HepG2 (cell line): ENCODE measurements around the gene NHERF2. TPM values are rescaled to one million over a fixed set of nuclear protein-coding genes. Genes with fewer than 3 reads are reported as not detected.

Source experiments
- GABPA ChIP-seq, 2 experiments: IDR thresholded peaks; 2 replicates each; pipeline ENCODE4 v1.6.1; 2011 to 2016; ENCODE audit warnings: low read depth in 2 of 2, low read length in 1 of 2, missing biosample characterization in 1 of 2, missing genetic modification characterization in 1 of 2
- KDM5A ChIP-seq: fragments of 200-600 bp; sonication (generic); IDR thresholded peaks from 2 replicates; pipeline ENCODE4 v1.7.0; 2018; ENCODE audit warnings: antibody characterized with exemption, mild to moderate bottlenecking, low read length, borderline replicate concordance
- KLF6 ChIP-seq: IDR thresholded peaks from 2 replicates; pipeline ENCODE4 v1.8.0; 2016; ENCODE audit warnings: missing biosample characterization, missing genetic modification reagents
- MEF2D ChIP-seq: sonication (generic); formaldehyde crosslinking; IDR thresholded peaks from 2 replicates; pipeline ENCODE4 v1.5.1; 2020; ENCODE audit warnings: mild to moderate bottlenecking, missing genetic modification reagents
- NFRKB ChIP-seq: fragments of 450-650 bp; IDR thresholded peaks from 2 replicates; pipeline ENCODE4 v1.6.1; 2017
- PITX1 ChIP-seq: sonication (generic); formaldehyde crosslinking; IDR thresholded peaks from 2 replicates; pipeline ENCODE4 v1.5.1; 2020; ENCODE audit warnings: mild to moderate bottlenecking, missing genetic modification reagents
- SAP130 ChIP-seq: IDR thresholded peaks from 2 replicates; pipeline ENCODE4 v1.6.1; 2016; ENCODE audit warnings: low read depth
- SNAPC4 ChIP-seq: sonication (generic); formaldehyde crosslinking; IDR thresholded peaks from 2 replicates; pipeline ENCODE4 v1.4.0; 2020; ENCODE audit warnings: mild to moderate bottlenecking, missing genetic modification reagents
- TEAD2 ChIP-seq: sonication (generic); formaldehyde crosslinking; IDR thresholded peaks from 2 replicates; pipeline ENCODE4 v1.9.0; 2021; ENCODE audit warnings: missing genetic modification reagents
- ZNF232 ChIP-seq: sonication (generic); formaldehyde crosslinking; IDR thresholded peaks from 2 replicates; pipeline ENCODE4 v1.4.0; 2020; ENCODE audit warnings: missing genetic modification reagents, borderline replicate concordance
- ZNF513 ChIP-seq: sonication (generic); formaldehyde crosslinking; conservative IDR thresholded peaks from 2 replicates; pipeline ENCODE4 v1.5.0; 2020; ENCODE audit warnings: missing genetic modification reagents
- ZNF572 ChIP-seq: sonication (generic); formaldehyde crosslinking; IDR thresholded peaks from 2 replicates; pipeline ENCODE4 v1.5.1; 2020; ENCODE audit warnings: mild to moderate bottlenecking, missing genetic modification reagents
- ZNF615 ChIP-seq: sonication (generic); formaldehyde crosslinking; IDR thresholded peaks from 2 replicates; pipeline ENCODE4 v1.5.0; 2020; ENCODE audit warnings: mild to moderate bottlenecking, missing genetic modification reagents, borderline replicate concordance
- polyA plus RNA-seq, 8 experiments: library from polyadenylated mRNA; depleted of rRNA in 3 of 8; stranded (reverse) in 7 of 8; unstranded in 1 of 8; fragments of >200 nt; fragmentation: Illumina TruSeq in 4 of 8; extraction: Trizol in 4 of 8; gene quantifications; 2 replicates each; pipeline versions ENCODE4 v1.2.1 to v1.2.3, GENCODE V29; 2011 to 2016; ENCODE audit warnings: low read depth in 4 of 8, missing spikeins in 1 of 8, mixed read lengths in 1 of 8; ENCODE audit not compliant: insufficient read depth in 1 of 8
- total RNA-seq, 5 experiments: library from RNA; depleted of rRNA; stranded (reverse); fragments of >200 nt; fragmentation: Illumina TruSeq; extraction: Trizol; gene quantifications; 2 replicates each; pipeline ENCODE4 v1.2.3, GENCODE V29; 2016; ENCODE audit warnings: low read depth in 1 of 5
- TF ChIP-seq, protein P1 (sequence below): sonication (generic); formaldehyde crosslinking; IDR thresholded peaks from 2 replicates; pipeline ENCODE4 v1.5.0; 2020; ENCODE audit warnings: mild to moderate bottlenecking, missing genetic modification reagents
- TF ChIP-seq, protein P2 (sequence below): sonication (generic); formaldehyde crosslinking; IDR thresholded peaks from 2 replicates; pipeline ENCODE4 v1.4.0; 2020; ENCODE audit warnings: mild to moderate bottlenecking, missing genetic modification reagents
- TF ChIP-seq, protein P3 (sequence below): sonication (generic); formaldehyde crosslinking; IDR thresholded peaks from 2 replicates; pipeline ENCODE4 v1.5.0; 2020; ENCODE audit warnings: missing genetic modification reagents

Gene NHERF2
- total and polyA plus RNA-seq, 2 of the 13 experiments (the other 11 are each of a cell fraction or from before 2014, with no cell fraction given), result 23.7 to 39.3 TPM

DNA sequence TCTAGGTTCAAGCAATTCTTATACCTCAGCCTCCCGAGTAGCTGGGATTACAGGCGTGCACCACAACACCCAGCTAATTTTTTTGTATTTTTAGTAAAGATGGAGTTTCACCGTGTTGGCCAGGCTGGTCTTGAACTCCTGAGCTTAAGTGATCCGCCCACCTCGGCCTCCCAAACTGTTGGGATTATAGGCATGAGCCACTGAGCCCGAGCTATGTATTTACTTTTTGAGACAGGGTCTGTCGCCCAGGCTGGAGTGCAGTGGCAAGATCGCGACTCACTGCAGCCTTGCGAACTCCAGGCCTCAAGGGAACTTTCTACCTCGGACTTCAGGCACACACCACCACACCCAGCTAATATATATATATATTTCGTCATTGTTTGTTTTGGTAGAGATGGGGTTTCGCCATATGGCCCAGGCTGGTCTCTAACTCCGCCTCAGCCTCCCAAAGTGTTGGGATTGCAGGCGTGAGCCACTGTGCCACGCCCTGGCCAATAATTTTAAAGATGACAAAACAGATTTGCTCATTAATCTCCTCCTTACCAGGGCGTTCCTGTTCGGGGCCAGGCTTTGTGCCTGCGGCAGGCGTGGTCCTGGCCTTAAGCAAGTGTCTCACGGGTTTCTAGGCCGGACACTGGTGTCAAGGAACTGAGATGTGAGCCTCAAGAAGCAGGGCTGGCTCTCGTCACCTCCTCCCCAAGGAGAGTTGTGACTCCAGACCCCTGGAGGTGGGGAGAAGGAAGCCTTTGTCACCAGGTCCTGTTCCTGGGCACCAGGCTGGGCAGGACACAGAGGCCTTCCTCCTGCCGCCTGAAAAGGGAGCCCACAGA is 11.4 kb upstream of the NHERF2 start (continued):
- TF ChIP-seq, protein P1, sequence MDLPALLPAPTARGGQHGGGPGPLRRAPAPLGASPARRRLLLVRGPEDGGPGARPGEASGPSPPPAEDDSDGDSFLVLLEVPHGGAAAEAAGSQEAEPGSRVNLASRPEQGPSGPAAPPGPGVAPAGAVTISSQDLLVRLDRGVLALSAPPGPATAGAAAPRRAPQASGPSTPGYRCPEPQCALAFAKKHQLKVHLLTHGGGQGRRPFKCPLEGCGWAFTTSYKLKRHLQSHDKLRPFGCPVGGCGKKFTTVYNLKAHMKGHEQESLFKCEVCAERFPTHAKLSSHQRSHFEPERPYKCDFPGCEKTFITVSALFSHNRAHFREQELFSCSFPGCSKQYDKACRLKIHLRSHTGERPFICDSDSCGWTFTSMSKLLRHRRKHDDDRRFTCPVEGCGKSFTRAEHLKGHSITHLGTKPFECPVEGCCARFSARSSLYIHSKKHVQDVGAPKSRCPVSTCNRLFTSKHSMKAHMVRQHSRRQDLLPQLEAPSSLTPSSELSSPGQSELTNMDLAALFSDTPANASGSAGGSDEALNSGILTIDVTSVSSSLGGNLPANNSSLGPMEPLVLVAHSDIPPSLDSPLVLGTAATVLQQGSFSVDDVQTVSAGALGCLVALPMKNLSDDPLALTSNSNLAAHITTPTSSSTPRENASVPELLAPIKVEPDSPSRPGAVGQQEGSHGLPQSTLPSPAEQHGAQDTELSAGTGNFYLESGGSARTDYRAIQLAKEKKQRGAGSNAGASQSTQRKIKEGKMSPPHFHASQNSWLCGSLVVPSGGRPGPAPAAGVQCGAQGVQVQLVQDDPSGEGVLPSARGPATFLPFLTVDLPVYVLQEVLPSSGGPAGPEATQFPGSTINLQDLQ (CRISPR knock-in tag), result no peak
- TF ChIP-seq MEF2D (CRISPR knock-in tag) (no peak), ZNF572 (CRISPR knock-in tag) (no peak), NFRKB (no peak), ZNF615 (no peak), SAP130 (CRISPR knock-in tag) (peak; percentile 50), ZNF232 (0 out of 2 replicates have a peak, but pooled peaks have one; percentile 38), GABPA (IDR thresholded peaks at IDR 0.05; ENCODE audit: low read depth, low read length) (no peak), GABPA (CRISPR knock-in tag; IDR thresholded peaks at IDR 0.05; ENCODE audit: low read depth) (peak; percentile 15; the same call in 1 of the 2 replicates), TEAD2 (CRISPR knock-in tag) (no peak), KDM5A (no peak), ZNF513 (CRISPR knock-in tag) (no peak), SNAPC4 (no peak), PITX1 (no peak), KLF6 (0 out of 2 replicates have a peak, but pooled peaks have one; percentile 49)
- TF ChIP-seq, protein P2, sequence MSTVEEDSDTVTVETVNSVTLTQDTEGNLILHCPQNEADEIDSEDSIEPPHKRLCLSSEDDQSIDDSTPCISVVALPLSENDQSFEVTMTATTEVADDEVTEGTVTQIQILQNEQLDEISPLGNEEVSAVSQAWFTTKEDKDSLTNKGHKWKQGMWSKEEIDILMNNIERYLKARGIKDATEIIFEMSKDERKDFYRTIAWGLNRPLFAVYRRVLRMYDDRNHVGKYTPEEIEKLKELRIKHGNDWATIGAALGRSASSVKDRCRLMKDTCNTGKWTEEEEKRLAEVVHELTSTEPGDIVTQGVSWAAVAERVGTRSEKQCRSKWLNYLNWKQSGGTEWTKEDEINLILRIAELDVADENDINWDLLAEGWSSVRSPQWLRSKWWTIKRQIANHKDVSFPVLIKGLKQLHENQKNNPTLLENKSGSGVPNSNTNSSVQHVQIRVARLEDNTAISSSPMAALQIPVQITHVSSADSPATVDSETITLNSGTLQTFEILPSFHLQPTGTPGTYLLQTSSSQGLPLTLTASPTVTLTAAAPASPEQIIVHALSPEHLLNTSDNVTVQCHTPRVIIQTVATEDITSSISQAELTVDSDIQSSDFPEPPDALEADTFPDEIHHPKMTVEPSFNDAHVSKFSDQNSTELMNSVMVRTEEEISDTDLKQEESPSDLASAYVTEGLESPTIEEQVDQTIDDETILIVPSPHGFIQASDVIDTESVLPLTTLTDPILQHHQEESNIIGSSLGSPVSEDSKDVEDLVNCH, result no peak
- TF ChIP-seq, protein P3, sequence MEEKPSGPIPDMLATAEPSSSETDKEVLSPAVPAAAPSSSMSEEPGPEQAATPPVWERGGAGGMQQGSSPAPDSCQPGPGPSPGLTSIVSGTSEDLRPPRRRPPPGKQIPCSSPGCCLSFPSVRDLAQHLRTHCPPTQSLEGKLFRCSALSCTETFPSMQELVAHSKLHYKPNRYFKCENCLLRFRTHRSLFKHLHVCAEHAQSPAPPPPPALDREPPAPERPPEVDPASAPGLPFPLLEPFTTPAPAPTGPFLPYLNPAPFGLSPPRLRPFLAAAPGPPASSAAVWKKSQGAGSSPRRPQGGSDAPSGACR (CRISPR knock-in tag), result no peak
